ENCODE results near the gene NDUFAF2.

NDUFAF2 gene

DNA sequence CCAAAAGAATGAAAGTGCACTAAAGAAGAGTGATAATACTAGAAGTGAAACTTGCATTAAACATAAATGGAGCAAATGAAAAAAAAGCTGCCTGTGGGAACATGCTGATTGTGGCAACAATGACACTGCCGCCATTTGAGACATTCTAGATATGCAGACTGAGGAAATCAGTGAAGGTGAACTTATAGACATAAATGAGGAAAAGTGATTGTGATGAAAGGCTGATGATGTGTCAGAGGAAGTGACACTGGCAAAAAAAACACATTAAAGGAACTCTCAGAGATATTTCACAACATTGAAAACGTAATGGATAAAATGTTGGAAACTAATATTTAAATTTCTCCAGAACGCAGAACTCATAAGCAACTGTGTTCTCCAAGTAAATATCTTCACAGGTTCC lies 1.4 kb upstream of the NDUFAF2 start:
- H3K4me3 ChIP-seq (ENCODE audit: low read depth, low read length): no peak overlapping the region
- TF ChIP-seq, protein P1, sequence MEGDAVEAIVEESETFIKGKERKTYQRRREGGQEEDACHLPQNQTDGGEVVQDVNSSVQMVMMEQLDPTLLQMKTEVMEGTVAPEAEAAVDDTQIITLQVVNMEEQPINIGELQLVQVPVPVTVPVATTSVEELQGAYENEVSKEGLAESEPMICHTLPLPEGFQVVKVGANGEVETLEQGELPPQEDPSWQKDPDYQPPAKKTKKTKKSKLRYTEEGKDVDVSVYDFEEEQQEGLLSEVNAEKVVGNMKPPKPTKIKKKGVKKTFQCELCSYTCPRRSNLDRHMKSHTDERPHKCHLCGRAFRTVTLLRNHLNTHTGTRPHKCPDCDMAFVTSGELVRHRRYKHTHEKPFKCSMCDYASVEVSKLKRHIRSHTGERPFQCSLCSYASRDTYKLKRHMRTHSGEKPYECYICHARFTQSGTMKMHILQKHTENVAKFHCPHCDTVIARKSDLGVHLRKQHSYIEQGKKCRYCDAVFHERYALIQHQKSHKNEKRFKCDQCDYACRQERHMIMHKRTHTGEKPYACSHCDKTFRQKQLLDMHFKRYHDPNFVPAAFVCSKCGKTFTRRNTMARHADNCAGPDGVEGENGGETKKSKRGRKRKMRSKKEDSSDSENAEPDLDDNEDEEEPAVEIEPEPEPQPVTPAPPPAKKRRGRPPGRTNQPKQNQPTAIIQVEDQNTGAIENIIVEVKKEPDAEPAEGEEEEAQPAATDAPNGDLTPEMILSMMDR (IDR thresholded peaks at IDR 0.05; ENCODE audit: borderline replicate concordance, insufficient read depth, low read depth, low read length): no peak

DNA sequence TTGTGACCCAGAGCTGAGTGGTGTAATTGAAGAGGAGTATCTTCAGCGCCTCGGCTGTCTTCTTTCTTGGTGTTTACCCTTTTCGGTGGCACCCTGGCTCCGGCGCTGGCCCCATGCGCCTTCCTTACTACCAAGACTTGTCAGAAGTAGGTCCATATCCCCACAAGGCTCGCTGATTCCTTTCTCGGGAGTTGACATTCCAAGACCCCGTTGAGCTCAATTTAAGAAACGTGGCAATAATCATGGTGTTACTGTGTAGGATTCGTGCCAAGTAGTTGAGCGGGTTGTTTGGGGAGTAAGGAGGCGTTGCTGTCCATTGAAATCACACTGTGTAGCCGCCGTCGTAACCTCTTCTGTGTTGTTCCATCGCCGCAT lies 795 bp downstream of the NDUFAF2 start:
- TF ChIP-seq, protein P1 (IDR thresholded peaks at IDR 0.05; ENCODE audit: borderline replicate concordance, insufficient read depth, low read depth, low read length): no peak
- peak overlapping the region; percentile 83 for H3K4me3 ChIP-seq (ENCODE audit: low read depth, low read length)

DNA sequence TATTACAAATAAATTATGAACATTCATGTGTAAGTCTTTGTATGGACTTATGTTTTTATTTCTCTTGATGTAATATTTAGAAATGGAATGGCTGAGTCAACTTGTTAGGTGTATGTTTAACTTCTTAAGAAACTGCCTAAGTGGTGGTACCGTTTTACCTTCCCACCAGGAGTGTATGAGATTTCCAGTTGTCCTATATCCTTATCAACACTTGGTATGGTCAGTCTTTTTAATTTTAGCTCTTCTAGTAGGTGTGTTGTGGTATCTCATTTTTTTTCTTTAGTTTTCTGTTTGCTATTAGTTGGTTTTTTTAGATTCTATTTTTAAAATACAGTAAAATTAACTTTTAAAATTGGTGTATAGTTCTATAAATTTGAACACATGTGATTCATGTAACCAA lies 3.7 kb downstream of the NDUFAF2 start:
- TF ChIP-seq, protein P1 (IDR thresholded peaks at IDR 0.05; ENCODE audit: borderline replicate concordance, insufficient read depth, low read depth, low read length): no peak
- no peak overlapping the region for H3K4me3 ChIP-seq (ENCODE audit: low read depth, low read length)

DNA sequence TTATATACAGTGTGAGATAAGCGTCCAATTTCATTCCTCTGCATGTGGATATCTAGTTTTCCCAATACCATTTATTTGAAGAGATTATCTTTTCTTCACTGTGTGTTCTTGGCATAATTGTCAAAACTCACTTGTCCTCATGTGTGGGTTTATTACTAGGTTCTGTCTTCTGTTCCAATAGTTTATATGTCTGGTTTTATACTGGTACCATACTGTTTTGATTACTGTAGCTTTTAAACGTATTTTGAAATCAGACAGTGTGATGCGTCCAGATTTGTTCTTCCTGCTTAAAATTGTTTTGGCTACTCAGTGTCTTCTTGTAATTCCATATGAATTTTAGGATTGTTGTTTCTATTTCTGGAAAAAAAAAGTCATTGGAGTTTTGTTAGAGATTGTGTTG lies 10.2 kb downstream of the NDUFAF2 start:
- TF ChIP-seq, protein P1 (IDR thresholded peaks at IDR 0.05; ENCODE audit: borderline replicate concordance, insufficient read depth, low read depth, low read length): no peak
- H3K4me3 ChIP-seq (ENCODE audit: low read depth, low read length): no peak overlapping the region

DNA sequence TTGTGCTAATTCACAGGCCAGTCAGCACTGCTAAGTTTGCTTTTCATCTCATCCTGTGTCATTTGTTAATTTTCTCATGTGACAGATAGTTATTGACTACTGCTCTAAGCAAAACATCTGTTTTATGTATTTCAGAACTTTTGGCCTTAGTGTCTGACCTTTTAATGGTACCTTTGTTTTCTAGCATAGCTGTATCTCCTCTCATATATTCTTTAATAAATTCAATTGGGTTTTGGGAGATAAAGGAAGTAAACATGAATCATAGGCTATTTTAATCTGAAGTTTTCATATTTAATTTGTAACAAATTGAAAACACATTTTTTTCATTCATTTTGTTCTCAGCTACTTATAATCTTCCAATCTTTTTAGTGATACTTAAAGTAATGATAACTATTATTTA lies 13.1 kb downstream of the NDUFAF2 start:
- TF ChIP-seq, protein P1 (IDR thresholded peaks at IDR 0.05; ENCODE audit: borderline replicate concordance, insufficient read depth, low read depth, low read length): no peak
- H3K4me3 ChIP-seq (ENCODE audit: low read depth, low read length): no peak overlapping the region

DNA sequence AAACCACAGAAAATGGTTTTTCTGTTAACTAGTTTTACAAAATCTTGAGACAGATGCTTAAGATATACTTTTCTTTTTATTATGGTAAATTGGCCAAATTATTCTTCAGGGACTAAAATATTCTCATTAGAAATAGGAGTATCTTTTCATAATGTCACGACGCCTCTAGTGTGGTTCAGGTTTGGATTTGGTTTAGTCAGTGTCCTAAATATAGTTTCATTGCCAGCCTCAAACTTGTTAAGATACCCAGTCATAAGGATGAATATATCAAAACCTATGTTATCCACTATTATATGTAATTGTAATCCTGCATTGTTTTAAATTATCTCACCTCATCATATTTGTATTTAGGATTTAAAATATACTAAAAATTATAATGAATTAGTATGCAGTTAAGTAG lies 13.7 kb downstream of the NDUFAF2 start:
- H3K4me3 ChIP-seq (ENCODE audit: low read depth, low read length): no peak overlapping the region
- TF ChIP-seq, protein P1 (IDR thresholded peaks at IDR 0.05; ENCODE audit: borderline replicate concordance, insufficient read depth, low read depth, low read length): no peak

DNA sequence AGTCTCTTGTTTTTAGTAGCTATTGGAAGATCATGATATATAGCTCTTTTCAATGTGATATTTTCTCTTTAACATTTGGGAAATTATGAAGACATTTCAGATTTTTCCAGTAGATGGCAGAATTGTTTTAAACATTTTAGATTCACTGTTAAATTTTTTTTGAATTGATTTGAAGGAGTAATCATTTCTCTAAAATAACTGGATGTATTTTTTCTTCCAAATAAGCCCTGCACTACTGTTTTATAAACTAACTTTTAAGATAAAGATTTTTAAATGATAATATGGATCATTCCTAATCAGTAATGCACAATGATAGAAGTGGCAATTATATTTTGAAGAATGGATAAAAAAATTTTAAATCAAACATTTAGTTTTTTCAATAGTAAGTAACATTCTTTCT lies 14.2 kb downstream of the NDUFAF2 start:
- H3K4me3 ChIP-seq (ENCODE audit: low read depth, low read length): no peak overlapping the region
- TF ChIP-seq, protein P1 (IDR thresholded peaks at IDR 0.05; ENCODE audit: borderline replicate concordance, insufficient read depth, low read depth, low read length): no peak

Data from GM12875 (cell line).